ENCODE results near the gene TRIP12.
"Not testable (repeated sequence)": the region's sequence is repeated elsewhere in the genome, so short reads cannot be mapped to it uniquely, and the experiment has no call there.

TRIP12 gene

DNA sequence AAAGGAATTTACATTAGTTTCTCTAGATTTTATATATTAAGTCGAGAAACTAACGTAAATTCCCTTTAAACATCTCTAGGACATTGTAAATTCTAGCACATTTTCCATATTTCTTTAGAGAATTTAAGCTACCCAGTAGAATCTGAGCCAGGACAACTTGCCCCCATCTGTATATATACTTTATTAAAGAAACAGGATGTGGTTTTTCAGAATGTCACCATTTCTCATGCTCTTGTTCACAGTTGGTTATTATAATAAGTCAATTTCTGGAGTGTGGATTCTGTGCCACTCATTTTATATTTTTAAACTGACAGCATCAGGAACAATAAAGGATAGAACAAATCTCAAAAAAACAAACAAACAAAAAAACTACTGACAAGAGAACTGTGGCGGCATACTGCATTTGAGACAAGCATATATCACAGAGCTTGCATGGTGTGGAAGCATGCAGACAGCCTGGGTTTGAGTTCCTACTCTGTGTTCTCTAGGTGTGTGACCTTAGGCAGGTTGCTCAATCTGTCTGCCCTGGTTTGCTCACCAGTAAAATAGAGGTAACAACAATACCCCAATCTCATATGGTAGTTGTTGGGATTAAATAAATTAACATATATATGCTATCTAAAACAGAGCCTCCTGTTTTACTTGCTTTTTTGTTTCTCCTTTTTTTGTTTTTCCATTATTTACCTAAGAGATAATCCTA lies 146.0 kb downstream of the TRIP12 start:
- TF ChIP-seq, protein P1, sequence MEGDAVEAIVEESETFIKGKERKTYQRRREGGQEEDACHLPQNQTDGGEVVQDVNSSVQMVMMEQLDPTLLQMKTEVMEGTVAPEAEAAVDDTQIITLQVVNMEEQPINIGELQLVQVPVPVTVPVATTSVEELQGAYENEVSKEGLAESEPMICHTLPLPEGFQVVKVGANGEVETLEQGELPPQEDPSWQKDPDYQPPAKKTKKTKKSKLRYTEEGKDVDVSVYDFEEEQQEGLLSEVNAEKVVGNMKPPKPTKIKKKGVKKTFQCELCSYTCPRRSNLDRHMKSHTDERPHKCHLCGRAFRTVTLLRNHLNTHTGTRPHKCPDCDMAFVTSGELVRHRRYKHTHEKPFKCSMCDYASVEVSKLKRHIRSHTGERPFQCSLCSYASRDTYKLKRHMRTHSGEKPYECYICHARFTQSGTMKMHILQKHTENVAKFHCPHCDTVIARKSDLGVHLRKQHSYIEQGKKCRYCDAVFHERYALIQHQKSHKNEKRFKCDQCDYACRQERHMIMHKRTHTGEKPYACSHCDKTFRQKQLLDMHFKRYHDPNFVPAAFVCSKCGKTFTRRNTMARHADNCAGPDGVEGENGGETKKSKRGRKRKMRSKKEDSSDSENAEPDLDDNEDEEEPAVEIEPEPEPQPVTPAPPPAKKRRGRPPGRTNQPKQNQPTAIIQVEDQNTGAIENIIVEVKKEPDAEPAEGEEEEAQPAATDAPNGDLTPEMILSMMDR (IDR thresholded peaks at IDR 0.05; ENCODE audit: low read depth, low read length, missing control alignments), result no peak
- DNase-seq (ENCODE audit: low read depth), result no peak

DNA sequence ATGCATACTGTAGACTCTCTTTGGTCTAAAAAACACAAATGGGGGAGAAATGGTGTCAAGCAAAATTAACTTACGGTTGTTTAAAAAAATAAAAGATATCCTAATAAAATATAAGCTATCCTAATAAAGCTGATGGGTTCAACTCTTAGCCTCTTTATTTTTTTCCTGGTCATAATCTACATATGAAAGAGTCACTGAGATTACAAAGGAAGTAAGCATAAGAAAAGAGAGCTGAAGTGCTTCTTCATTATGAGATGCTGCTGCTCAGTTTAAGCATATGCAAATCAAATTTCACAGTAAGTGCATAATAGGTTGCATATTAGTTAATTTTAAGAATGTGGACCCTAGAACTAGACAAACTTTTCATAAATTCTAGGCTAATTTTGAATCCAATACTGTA lies 147.6 kb downstream of the TRIP12 start:
- no peak for DNase-seq (ENCODE audit: low read depth)
- H3K4me3 ChIP-seq (ENCODE audit: low read depth, low read length), result no peak overlapping the region
- TF ChIP-seq, protein P1 (IDR thresholded peaks at IDR 0.05; ENCODE audit: low read depth, low read length, missing control alignments), result no peak

More for the DNA sequence above, 146.0 kb downstream of the TRIP12 start:
- no peak overlapping the region for H3K4me3 ChIP-seq (ENCODE audit: low read depth, low read length)

DNA sequence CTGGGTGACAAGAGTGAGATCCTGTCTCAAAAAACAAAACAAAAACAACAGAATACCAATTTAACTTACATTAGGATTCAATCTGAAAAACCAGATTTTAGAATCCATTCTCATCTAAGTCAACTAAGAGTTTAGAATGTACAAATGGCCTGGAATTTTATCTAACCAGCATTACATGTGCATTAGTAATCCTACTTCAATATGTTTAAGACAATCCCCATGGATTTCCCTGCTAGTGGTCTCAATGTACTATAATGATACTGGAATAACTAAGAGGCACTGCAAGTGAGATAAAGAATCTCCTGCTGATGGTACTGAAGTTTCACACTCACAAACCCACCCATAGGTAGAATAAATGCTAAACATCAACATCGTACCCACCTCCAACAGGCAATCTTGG lies 153.6 kb downstream of the TRIP12 start:
- no peak overlapping the region for H3K4me3 ChIP-seq (ENCODE audit: low read depth, low read length)
- no peak for DNase-seq (ENCODE audit: low read depth)
- TF ChIP-seq, protein P1 (IDR thresholded peaks at IDR 0.05; ENCODE audit: low read depth, low read length, missing control alignments), result no peak

DNA sequence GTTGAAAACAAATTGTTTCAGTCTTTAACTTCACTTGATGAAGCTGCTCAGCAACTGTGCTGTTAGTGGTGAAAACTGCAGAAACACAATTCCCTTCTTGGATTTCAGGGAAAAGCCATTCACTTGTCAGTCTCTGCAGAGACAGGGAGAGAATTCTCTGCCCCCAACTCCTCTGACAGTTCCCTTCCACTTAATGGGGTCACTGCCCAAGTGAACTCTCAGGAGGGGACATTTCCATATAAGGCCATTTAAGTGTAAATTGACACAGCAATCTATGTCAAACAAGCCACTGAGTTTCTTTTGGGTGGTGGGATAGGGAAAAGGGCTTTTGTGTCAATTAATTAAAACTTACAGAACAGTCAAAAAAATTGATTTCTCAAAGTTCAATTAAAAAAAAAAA lies 156.1 kb downstream of the TRIP12 start:
- TF ChIP-seq, protein P1 (IDR thresholded peaks at IDR 0.05; ENCODE audit: low read depth, low read length, missing control alignments), result no peak
- H3K4me3 ChIP-seq (ENCODE audit: low read depth, low read length), result no peak overlapping the region
- no peak for DNase-seq (ENCODE audit: low read depth)

DNA sequence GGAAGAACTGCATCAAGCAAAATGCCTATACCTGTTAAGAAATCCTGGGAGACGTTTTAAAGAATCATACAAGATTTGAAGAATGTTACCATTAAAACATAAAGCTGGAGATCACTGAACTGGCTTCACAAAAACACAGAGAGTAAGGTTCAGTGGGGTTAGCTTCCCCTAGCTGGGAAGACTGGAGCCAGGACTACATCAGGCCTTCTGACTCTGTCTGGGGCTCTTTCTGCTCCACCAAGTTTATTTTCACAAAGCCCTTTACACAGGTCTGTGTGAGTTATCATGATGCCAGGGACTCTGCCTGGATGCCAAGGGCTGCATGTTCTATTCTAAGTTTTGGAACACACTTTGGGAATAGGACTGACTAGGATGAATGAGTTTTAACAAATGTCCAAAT lies 160.1 kb downstream of the TRIP12 start:
- no peak for DNase-seq (ENCODE audit: low read depth)
- TF ChIP-seq, protein P1 (IDR thresholded peaks at IDR 0.05; ENCODE audit: low read depth, low read length, missing control alignments), result no peak
- no peak overlapping the region for H3K4me3 ChIP-seq (ENCODE audit: low read depth, low read length)

DNA sequence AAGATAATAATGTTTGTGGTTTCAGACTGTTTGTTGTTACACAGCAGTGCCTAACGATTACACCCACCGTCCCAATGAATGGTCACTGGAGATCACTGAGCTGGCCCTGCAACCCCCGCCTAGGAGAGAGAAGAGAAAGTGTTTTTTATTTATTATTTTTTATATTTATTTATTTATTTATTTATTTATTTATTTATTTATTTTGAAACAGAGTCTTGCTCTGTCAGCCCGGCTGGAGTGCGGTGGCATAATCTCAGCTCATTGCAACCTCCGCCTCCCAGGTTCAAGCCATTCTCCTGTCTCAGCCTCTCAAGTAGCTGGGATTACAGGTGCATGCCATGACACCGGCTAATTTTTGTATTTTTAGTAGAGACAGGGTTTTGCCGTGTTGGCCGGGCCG lies 164.3 kb downstream of the TRIP12 start:
- H3K4me3 ChIP-seq (ENCODE audit: low read depth, low read length); DNase-seq (ENCODE audit: low read depth): not testable (repeated sequence)

DNA sequence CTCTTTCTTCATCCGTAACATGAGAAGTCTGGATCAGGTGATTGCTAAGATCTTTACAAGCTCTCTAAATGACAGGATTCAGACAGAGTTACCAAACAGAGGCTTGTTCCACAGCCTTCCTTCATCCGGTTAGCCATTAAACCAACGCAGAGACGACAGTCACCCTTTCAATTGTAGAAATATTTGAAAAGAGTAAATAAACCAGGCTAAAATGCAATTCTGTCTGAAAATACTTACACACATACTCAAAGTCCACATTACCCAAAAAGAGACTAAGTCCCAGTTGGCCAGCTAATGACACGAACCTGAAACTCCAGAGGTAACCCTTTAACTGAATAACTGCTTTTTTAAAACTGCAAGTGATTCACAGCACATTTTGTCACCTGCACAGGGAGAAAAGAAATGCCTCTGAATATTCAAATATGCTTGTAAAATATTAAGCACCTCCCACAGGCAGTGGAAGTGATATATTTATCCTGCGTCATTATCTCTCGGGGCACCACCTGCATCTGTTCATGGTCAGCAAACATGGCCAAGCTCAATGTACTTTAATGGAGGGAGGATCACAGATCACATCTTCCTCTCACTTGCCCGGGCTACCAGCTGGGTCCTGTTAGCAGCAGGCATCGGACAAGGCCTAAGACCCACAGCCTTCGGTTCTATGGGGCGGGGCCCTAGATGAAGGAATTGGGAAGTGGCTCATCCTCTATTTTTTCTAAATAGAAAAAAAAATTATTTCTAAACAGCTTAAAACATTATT lies 168.7 kb downstream of the TRIP12 start:
- TF ChIP-seq, protein P1 (IDR thresholded peaks at IDR 0.05; ENCODE audit: low read depth, low read length, missing control alignments), result no peak
- DNase-seq (ENCODE audit: low read depth), result no peak
- H3K4me3 ChIP-seq (ENCODE audit: low read depth, low read length), result no peak overlapping the region
